Activated T-cell treated with anti-CD3 and anti-CD28 coated beads for 1 hour (primary cell): ENCODE results near the gene LRIG3.
"Not testable (repeated sequence)": the region's sequence is repeated elsewhere in the genome, so short reads cannot be mapped to it uniquely, and the experiment has no call there.

ENCODE experiments used
- DNase-seq: peaks from one replicate; pipeline ENCODE4 v3.0.0-alpha.2; 2020; ENCODE audit warnings: low read depth

Gene LRIG3

DNA sequence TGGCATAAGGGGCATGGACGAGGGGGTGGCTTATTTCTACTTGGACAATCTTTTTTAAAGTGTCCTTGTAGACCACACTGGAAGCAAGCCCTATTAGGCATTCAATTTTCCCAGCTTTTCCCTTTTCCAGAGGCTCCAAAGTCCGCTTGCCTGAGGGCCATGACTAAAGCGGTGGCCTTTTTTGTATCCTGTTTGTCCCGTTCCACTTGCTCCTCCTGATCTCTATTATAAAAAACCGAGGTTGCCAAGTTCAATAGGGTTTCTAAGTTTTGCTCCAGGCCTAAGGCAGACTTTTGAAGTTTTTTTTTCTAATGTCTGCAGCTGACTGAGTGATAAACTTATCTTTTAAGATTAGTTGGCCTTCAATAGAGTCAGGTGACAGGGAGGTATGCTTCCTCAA lies 64.7 kb downstream of the LRIG3 start:
- DNase-seq, result not testable (repeated sequence)

DNA sequence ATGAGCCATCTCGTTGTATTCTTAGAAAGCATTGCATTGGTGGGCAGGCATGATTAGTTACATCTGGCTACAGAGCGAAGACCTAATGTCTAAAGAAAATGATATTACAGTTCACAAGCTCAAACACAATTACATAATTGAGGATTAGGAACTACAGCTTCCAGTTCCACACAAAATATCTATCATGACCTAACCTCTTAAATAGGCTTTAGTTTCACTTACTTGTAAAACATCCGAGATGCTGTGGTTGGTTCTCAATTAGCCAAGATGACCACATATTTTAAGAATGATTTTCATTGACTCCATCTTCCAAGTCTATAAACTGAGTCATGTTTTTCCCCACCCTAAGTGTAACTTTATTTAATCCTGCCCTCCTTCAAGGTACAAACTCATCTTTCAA lies 69.5 kb downstream of the LRIG3 start:
- DNase-seq, result no peak

GRCh38 chr12:58847901-58848600 lies 72.3 kb downstream of the LRIG3 start:
- no peak for DNase-seq

- no peak for DNase-seq
Measured at GRCh38 chr12:58844161-58844560, 76.1 kb downstream of the LRIG3 start.

DNA sequence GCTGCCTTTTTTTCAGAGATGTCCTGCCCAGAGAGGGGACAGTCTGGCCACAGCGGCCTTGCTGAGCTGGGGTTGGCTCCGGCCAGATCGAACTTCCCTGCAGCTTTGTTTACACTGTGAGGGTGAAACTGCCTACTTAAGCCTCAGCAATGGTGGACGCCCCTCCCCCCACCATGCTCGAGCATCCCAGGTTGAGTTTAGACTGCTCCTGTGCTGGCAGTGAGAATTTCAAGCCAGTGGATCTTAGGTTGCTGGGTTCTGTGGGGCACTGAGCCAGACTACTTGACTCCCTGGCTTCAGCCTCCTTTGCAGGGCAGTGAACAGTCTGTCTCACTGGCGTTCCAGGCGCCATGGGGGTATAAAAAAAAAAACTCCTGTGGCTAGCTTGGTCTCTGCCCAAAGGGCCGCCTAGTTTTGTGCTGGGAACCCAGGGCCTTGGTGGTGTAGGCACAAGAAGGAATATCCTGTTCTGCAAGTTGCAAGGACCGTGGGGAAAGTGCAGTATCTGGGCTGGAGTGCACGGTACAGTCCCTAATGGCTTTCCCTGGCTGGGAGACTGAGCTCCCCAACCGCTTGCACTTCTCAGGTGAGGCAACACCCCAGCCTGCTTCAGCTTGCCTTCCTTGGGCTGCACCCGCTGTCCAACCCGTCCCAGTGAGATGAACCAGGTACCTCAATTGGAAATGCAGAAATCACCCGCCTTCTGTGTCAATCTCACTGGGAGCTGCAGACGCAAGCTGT lies 79.1 kb downstream of the LRIG3 start:
- DNase-seq, result no peak

DNA sequence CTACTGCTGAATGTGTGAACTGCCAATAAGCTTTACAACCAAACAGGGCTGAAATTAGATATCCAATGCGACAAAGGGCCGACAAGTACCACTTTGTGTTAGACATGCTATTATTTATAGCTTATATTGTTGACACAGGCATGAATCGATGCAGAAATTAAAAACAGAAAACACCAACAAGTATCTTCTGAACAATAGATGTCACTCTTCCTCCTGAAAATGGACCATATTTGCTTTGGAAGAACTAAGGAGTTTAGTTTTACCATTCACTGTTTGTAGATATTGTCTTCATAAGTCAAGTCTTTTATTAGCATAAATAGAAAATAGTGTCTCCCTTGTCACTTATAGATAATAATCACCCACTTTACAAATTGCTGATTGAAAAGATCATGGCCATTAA lies 86.5 kb downstream of the LRIG3 start:
- DNase-seq, result no peak

DNA sequence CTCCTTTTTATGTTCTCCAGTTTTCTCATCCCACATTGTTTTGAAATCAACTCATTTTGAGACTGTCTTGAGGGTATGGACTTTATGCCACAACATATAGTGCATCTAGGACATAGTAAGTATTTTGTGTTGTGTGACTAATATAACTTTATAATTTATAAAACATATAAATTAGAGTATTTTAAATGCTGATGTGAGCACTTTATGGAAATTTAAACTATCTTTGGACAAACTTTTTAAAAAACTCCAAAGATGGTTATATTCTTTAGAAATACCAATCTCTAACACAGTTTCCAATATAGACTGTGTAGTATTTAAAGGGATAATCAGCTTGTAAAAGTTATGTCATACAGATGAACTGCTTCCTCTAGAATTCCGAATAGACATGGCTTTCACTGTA lies 87.4 kb downstream of the LRIG3 start:
- no peak for DNase-seq
